Activated T-helper 1 cell treated with anti-CD3 and anti-CD28 coated beads, Interleukin-12 subunit alpha, Interleukin-12 subunit beta, Interleukin-2, Interleukin-4 antibody, amounts not matched to agents 30 ng/mL and 10 ng/mL and 1 ng/mL, durations not matched to agents 14 hours and 24 hours and 36 hours (primary cell): Measurements from ENCODE around the gene SLTM. TPM values are rescaled to one million over a fixed set of nuclear protein-coding genes. Genes with fewer than 3 reads are reported as not detected.
"Not testable (repeated sequence)": the region's sequence is repeated elsewhere in the genome, so short reads cannot be mapped to it uniquely, and the experiment has no call there.

Experiments used
- DNase-seq: peaks from one replicate; pipeline ENCODE4 v3.0.0; 2021; ENCODE audit warnings: low spot score
- H3K27ac Mint-ChIP-seq: one replicate; pipeline ENCODE4 v1.8.0; 2021; ENCODE audit warnings: mild to moderate bottlenecking, mixed read lengths
- H3K27me3 Mint-ChIP-seq: one replicate; pipeline ENCODE4 v1.8.0; 2022; ENCODE audit warnings: mild to moderate bottlenecking, moderate library complexity, mixed read lengths; ENCODE audit not compliant: insufficient read depth
- H3K36me3 Mint-ChIP-seq: one replicate; pipeline ENCODE4 v1.8.0; 2021; ENCODE audit warnings: low read depth, mixed read lengths
- H3K4me1 Mint-ChIP-seq: one replicate; pipeline ENCODE4 v1.8.0; 2021; ENCODE audit warnings: low read depth, mixed read lengths
- H3K4me3 Mint-ChIP-seq: one replicate; pipeline ENCODE4 v1.8.0; 2021; ENCODE audit warnings: mild to moderate bottlenecking, moderate library complexity, mixed read lengths
- H3K9me3 Mint-ChIP-seq: one replicate; pipeline ENCODE4 v1.8.0; 2021; ENCODE audit warnings: mixed read lengths
- intact Hi-C: fragments of 100-400 bp; cut with micrococcal nuclease; formaldehyde crosslinking; loops from one replicate; pipeline ENCODE4 v1.15.1; 2024
- total RNA-seq: library from RNA; stranded (reverse); gene quantifications from 2 replicates; pipeline ENCODE4 v1.2.3, GENCODE V29; 2022

Gene SLTM
- total RNA-seq, 1 donor from 2014 or later, result 142 TPM

- H3K27ac Mint-ChIP-seq, result no peak overlapping the region
- H3K27me3 Mint-ChIP-seq, result peaks cover 3% of the 10 kb centered on the region
- intact Hi-C loops, result loop anchor here (5.0 kb wide), 1 partner anchor 90 kb away; the partner anchor contains the start of gene MINDY2
- no peak overlapping the region for H3K4me3 Mint-ChIP-seq
- H3K36me3 Mint-ChIP-seq, result no peaks in the 10 kb centered on the region
- no peak for DNase-seq
- H3K9me3 Mint-ChIP-seq, result no peaks in the 10 kb centered on the region
- peaks cover 14% of the 10 kb centered on the region for H3K4me1 Mint-ChIP-seq
These were observed 71.2 kb downstream of the SLTM start for GRCh38 chr15:58862326-58862725.

DNA sequence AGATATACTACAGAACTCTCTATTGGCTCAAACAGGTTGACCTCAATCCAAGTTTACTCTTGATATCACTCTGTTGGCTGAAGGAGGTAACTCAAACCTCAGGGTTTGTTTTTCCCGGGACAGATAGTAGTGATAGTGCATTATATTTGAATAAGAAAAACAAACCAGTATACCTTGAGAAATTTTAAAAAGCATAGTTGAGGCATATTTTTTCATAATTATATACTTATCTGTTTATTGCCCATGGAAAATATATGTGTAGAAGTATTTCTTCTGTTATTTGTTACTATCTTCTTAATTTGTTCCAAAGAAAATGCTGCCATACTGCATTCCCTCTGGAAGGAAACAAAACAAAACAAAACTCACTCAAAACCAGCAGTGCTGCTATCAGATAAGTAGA, 76.9 kb downstream of the SLTM start:
- peaks cover 12% of the 10 kb centered on the region for H3K36me3 Mint-ChIP-seq
- H3K4me1 Mint-ChIP-seq, intact Hi-C loops, H3K4me3 Mint-ChIP-seq, H3K27ac Mint-ChIP-seq, H3K9me3 Mint-ChIP-seq, DNase-seq, H3K27me3 Mint-ChIP-seq: not testable (repeated sequence)

DNA sequence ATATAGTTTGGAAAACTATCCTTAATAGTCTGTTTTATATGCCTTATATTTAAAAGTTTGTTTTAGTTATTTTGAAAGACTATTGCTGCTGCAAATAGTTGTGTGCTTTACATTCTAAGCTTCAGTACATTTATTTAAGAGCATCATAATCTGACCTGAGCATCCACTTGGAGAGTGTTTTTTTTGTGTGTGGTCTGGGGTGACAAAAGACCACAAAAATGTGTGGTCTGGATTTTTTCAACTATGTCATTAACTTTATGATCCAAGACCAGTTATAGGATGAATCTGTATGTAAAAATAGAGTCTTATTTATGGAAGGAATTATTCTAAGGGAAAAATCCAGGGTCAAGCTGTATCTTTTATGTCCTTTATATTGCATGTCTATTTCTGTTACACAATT, 77.4 kb downstream of the SLTM start:
- no peaks in the 10 kb centered on the region for H3K4me1 Mint-ChIP-seq
- no peak for DNase-seq
- H3K36me3 Mint-ChIP-seq, result peaks cover 13% of the 10 kb centered on the region
- no peak overlapping the region for H3K27ac Mint-ChIP-seq
- intact Hi-C loops, result no loop called here
- no peaks in the 10 kb centered on the region for H3K9me3 Mint-ChIP-seq
- H3K27me3 Mint-ChIP-seq, result no peaks in the 10 kb centered on the region
- H3K4me3 Mint-ChIP-seq, result no peak overlapping the region

- no peaks in the 10 kb centered on the region for H3K9me3 Mint-ChIP-seq
- intact Hi-C loops, result no loop called here
These were observed 78.9 kb downstream of the SLTM start for GRCh38 chr15:58854593-58854992.

GRCh38 chr15:58852347-58852746, 81.1 kb downstream of the SLTM start:
- Mint-ChIP-seq H3K36me3 (peaks cover 24% of the 10 kb centered on the region), H3K27me3 (no peaks in the 10 kb centered on the region), H3K4me1 (no peaks in the 10 kb centered on the region), H3K9me3 (no peaks in the 10 kb centered on the region), H3K27ac (no peak overlapping the region), H3K4me3 (no peak overlapping the region)
- intact Hi-C loops, result no loop called here
- no peak for DNase-seq

More at GRCh38 chr15:58854593-58854992, 78.9 kb downstream of the SLTM start:
- H3K27me3 Mint-ChIP-seq, result no peaks in the 10 kb centered on the region
- no peak for DNase-seq
- peaks cover 13% of the 10 kb centered on the region for H3K36me3 Mint-ChIP-seq
- H3K4me1 Mint-ChIP-seq, result no peaks in the 10 kb centered on the region
- H3K4me3 Mint-ChIP-seq, result no peak overlapping the region
- no peak overlapping the region for H3K27ac Mint-ChIP-seq

GRCh38 chr15:58851205-58851604, 82.3 kb downstream of the SLTM start:
- H3K4me1 Mint-ChIP-seq, DNase-seq, H3K4me3 Mint-ChIP-seq: not testable (repeated sequence)

DNA sequence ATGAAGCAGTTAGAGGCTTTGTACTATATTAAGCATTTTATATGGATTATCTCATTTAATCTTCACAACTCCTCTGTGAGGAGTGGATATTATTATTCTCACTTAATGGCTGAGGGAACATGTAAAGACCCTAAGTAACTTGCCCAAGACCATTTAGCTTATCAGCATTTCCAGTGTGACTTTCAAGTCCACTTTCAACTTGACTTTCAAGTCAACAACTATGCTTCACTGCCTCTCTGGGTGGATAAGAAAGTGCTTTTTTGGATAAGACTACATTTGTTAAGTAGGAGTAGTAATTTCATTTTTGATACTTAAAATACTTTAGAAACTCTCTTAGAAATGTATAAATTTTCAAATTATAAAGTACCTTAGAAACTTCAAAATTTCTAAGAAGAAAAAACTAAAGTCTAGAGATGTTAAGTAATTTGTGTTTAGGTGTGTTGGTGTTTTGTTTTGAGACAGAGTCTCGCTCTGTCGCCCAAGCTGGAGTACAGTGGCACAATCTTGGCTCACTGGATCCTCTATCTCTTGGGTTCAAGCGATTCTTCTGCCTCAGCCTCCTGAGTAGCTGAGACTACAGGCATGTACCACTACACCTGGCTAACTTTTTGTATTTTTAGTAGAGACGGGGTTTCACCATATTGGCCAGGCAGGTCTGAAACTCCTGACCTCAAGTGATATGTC, 90.6 kb downstream of the SLTM start:
- H3K27ac Mint-ChIP-seq, result no peak overlapping the region
- H3K4me1 Mint-ChIP-seq, result no peaks in the 10 kb centered on the region
- no peak overlapping the region for H3K4me3 Mint-ChIP-seq
- H3K27me3 Mint-ChIP-seq, result no peaks in the 10 kb centered on the region
- intact Hi-C loops, result no loop called here
- no peak for DNase-seq
- peaks cover 12% of the 10 kb centered on the region for H3K36me3 Mint-ChIP-seq
- H3K9me3 Mint-ChIP-seq, result no peaks in the 10 kb centered on the region

More at GRCh38 chr15:58851205-58851604, 82.3 kb downstream of the SLTM start:
- H3K27me3 Mint-ChIP-seq, H3K27ac Mint-ChIP-seq, H3K9me3 Mint-ChIP-seq, intact Hi-C loops: not testable (repeated sequence)
- H3K36me3 Mint-ChIP-seq, result peaks cover 25% of the 10 kb centered on the region

- H3K27ac Mint-ChIP-seq, result no peak overlapping the region
- no peak overlapping the region for H3K4me3 Mint-ChIP-seq
- H3K4me1 Mint-ChIP-seq, result no peaks in the 10 kb centered on the region
- DNase-seq, result no peak
- H3K36me3 Mint-ChIP-seq, result no peaks in the 10 kb centered on the region
- no peaks in the 10 kb centered on the region for H3K27me3 Mint-ChIP-seq
- intact Hi-C loops, result no loop called here
- H3K9me3 Mint-ChIP-seq, result no peaks in the 10 kb centered on the region
These were observed 93.4 kb downstream of the SLTM start for GRCh38 chr15:58840048-58840447.

DNA sequence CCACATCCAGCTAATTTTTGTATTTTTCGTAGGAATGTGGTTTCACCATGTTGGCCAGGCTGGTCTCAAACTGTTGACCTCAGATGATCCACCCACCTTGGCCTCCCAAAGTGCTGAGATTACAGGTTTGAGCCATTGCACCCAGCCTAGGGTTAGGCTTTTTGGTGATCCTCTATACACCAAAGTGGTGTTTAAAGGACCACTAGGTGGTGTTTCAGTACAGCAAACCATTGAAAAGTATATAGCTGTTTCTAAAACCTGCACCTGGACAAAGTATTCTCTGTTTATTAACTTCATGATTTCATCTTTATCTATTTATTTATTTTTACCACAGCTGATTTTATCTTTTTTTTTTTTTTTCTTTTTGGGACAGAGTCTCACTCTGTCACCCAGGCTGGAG, 94.0 kb downstream of the SLTM start:
- H3K4me1 Mint-ChIP-seq, result no peaks in the 10 kb centered on the region
- no peak for DNase-seq
- intact Hi-C loops, result no loop called here
- H3K9me3 Mint-ChIP-seq, result no peaks in the 10 kb centered on the region
- no peaks in the 10 kb centered on the region for H3K36me3 Mint-ChIP-seq
- H3K4me3 Mint-ChIP-seq, result no peak overlapping the region
- H3K27me3 Mint-ChIP-seq, result no peaks in the 10 kb centered on the region
- H3K27ac Mint-ChIP-seq, result no peak overlapping the region

- not testable (repeated sequence) for H3K9me3 Mint-ChIP-seq
These were observed 99.6 kb downstream of the SLTM start for GRCh38 chr15:58833681-58834426.

GRCh38 chr15:58830556-58830955, 102.9 kb downstream of the SLTM start:
- no peak overlapping the region for H3K27ac Mint-ChIP-seq
- intact Hi-C loops, result no loop called here
- no peaks in the 10 kb centered on the region for H3K9me3 Mint-ChIP-seq
- H3K4me1 Mint-ChIP-seq, result no peaks in the 10 kb centered on the region
- DNase-seq, result no peak
- no peak overlapping the region for H3K4me3 Mint-ChIP-seq
- peaks cover 23% of the 10 kb centered on the region for H3K36me3 Mint-ChIP-seq
- no peaks in the 10 kb centered on the region for H3K27me3 Mint-ChIP-seq

More at GRCh38 chr15:58833681-58834426, 99.6 kb downstream of the SLTM start:
- H3K36me3 Mint-ChIP-seq, result peaks cover 13% of the 10 kb centered on the region
- H3K27ac Mint-ChIP-seq, H3K4me3 Mint-ChIP-seq, intact Hi-C loops, H3K27me3 Mint-ChIP-seq, H3K4me1 Mint-ChIP-seq, DNase-seq: not testable (repeated sequence)
